GM19397 (cell line): ENCODE results near the gene GPR21.

Experiments
- ATAC-seq: cut with Tn5 transposase; IDR thresholded peaks from one replicate; pipeline ENCODE4 v1.9.1; 2021; ENCODE audit warnings: mild to moderate bottlenecking, moderate library complexity; ENCODE audit not compliant: unreplicated experiment

GPR21 gene

GRCh38 chr9:123062351-123063176, 29.1 kb downstream of the GPR21 start:
- no peak for ATAC-seq

GRCh38 chr9:123063177-123063598, 29.7 kb downstream of the GPR21 start:
- no peak for ATAC-seq

GRCh38 chr9:123063896-123064295, 30.4 kb downstream of the GPR21 start:
- no peak for ATAC-seq

GRCh38 chr9:123064716-123065115, 31.2 kb downstream of the GPR21 start:
- ATAC-seq: no peak

GRCh38 chr9:123065196-123065595, 31.7 kb downstream of the GPR21 start:
- no peak for ATAC-seq

GRCh38 chr9:123067136-123067535, 33.7 kb downstream of the GPR21 start:
- ATAC-seq: no peak

- no peak for ATAC-seq
Measured at GRCh38 chr9:123069010-123069481, 35.6 kb downstream of the GPR21 start.

- no peak for ATAC-seq
Measured at GRCh38 chr9:123070198-123070597, 36.7 kb downstream of the GPR21 start.

- ATAC-seq: no peak
Measured at GRCh38 chr9:123072407-123072995, 39.0 kb downstream of the GPR21 start.

GRCh38 chr9:123073441-123073840, 40.0 kb downstream of the GPR21 start:
- ATAC-seq: no peak

GRCh38 chr9:123073991-123074422, 40.5 kb downstream of the GPR21 start:
- ATAC-seq: no peak

- no peak for ATAC-seq
Measured at GRCh38 chr9:123074628-123075027, 41.2 kb downstream of the GPR21 start.

- no peak for ATAC-seq
Measured at GRCh38 chr9:123080444-123080843, 47.0 kb downstream of the GPR21 start.

GRCh38 chr9:123081824-123082223, 48.4 kb downstream of the GPR21 start:
- ATAC-seq: no peak

- no peak for ATAC-seq
Measured at GRCh38 chr9:123083680-123084079, 50.2 kb downstream of the GPR21 start.

GRCh38 chr9:123084256-123084655, 50.8 kb downstream of the GPR21 start:
- no peak for ATAC-seq
